Psoas muscle (tissue), 8 donors: ENCODE data around the gene WBP2. TPM values are rescaled to one million over a fixed set of nuclear protein-coding genes. Genes with fewer than 3 reads are reported as not detected.
A peak's percentile ranks its signal among the peaks of the same experiment; 100 is the strongest.

Experiments
- ATAC-seq, 4 donors: fragments of 200-7000 bp; cut with Tn5 transposase; one replicate each; pipeline ENCODE4 v1.9.1; 2020; ENCODE audit warnings: moderate library complexity in 3 of 4, mild to moderate bottlenecking in 2 of 4
- DNase-seq, 2 donors: peaks; one replicate each; pipeline ENCODE4 v3.0.0-alpha.2; 2020
- H3K27ac ChIP-seq: fragments of 200-600 bp; one replicate; pipeline ENCODE4 v1.8.0; 2022
- H3K27me3 ChIP-seq, 3 donors: fragments of 200-600 bp in 1 of 3; one replicate each; pipeline versions ENCODE4 v1.6.1 to v1.8.0; 2013 to 2022; ENCODE audit warnings: low read length in 2 of 3, mild to moderate bottlenecking in 2 of 3, moderate library complexity in 1 of 3; ENCODE audit not compliant: insufficient read depth in 3 of 3
- H3K36me3 ChIP-seq, 2 donors: fragments of 200-600 bp in 1 of 2; one replicate each; pipeline versions ENCODE4 v1.6.1 to v1.8.0; 2013 to 2022; ENCODE audit warnings: low read depth in 1 of 2, mild to moderate bottlenecking in 1 of 2, moderate library complexity in 1 of 2; ENCODE audit not compliant: insufficient read depth in 1 of 2
- H3K4me1 ChIP-seq: fragments of 200-600 bp; one replicate; pipeline ENCODE4 v1.8.0; 2022
- H3K4me3 ChIP-seq: fragments of 200-600 bp; one replicate; pipeline ENCODE4 v1.8.0; 2022; ENCODE audit warnings: mild to moderate bottlenecking
- H3K9me3 ChIP-seq: fragments of 200-600 bp; one replicate; pipeline ENCODE4 v1.8.0; 2022
- whole genome bisulfite sequencing, 3 donors: extraction: QIAGEN DNeasy Blood & Tissue Kit; methylation state at CpG; one replicate each; pipeline versions ENCODE4 v1.1.6 to v1.1.7; 2013; 5-methylcytosine and 5-hydroxymethylcytosine counted together
- intact Hi-C, 2 donors: fragments of 100-400 bp; cut with DNase I; formaldehyde crosslinking; loops; one replicate each; pipeline versions ENCODE4 v1.11.0 to v1.14.2; 2022
- polyA plus RNA-seq, 3 donors: library from polyadenylated mRNA; stranded (reverse); fragments of 200-250 nt; gene quantifications; one replicate each; pipeline ENCODE4 v1.2.3, GENCODE V29; 2013
- total RNA-seq, 4 donors: library from RNA; stranded (reverse); fragmentation: NEBNext Ultra II Directional in 2 of 4; extraction: Animal tissue kit (Norgen Biotek cat#: 25700) in 2 of 4; gene quantifications; one replicate each; pipeline versions ENCODE4 v1.2.1 to v1.2.4, GENCODE V29; 2021 to 2023
- TF ChIP-seq, protein P1 (sequence below): fragments of 200-600 bp; IDR thresholded peaks from one replicate; pipeline ENCODE4 v1.8.0; 2022; ENCODE audit warnings: antibody characterized with exemption
- donor health status: healthy with polysubstance abuse.
- donor health status: DM: no; HTN: no; CAD: no; lungs with moderate emphysema.
- donor health status: Bipolar disorder and iron deficiency.
- donor health status: healthy.
- donor health status: DM: yes; HTN: yes; CAD: no.
- donor health status: DM: no; HTN: no; CAD: no.
- donor health status: DM: no; HTN: no; CAD: no.
- donor health status: DM: yes; HTN: yes; CAD: no.

WBP2 gene
- total and polyA plus RNA-seq, 7 donors, result 109 to 278 (median 149) TPM

- Histone ChIP-seq H3K4me3 (peak overlapping the region; percentile 34), H3K36me3 (peaks cover 9 to 43% of the 10 kb centered on the region in 2 donors), H3K27ac (no peak overlapping the region), H3K9me3 (no peaks in the 10 kb centered on the region), H3K4me1 (peaks cover 27% of the 10 kb centered on the region), H3K27me3 (no peaks in the 10 kb centered on the region)
- 84 to 93% (median 89%) methylated on average over 18 to 22 of the region's 22 CpGs for WGBS, 3 donors
- TF ChIP-seq, protein P1, sequence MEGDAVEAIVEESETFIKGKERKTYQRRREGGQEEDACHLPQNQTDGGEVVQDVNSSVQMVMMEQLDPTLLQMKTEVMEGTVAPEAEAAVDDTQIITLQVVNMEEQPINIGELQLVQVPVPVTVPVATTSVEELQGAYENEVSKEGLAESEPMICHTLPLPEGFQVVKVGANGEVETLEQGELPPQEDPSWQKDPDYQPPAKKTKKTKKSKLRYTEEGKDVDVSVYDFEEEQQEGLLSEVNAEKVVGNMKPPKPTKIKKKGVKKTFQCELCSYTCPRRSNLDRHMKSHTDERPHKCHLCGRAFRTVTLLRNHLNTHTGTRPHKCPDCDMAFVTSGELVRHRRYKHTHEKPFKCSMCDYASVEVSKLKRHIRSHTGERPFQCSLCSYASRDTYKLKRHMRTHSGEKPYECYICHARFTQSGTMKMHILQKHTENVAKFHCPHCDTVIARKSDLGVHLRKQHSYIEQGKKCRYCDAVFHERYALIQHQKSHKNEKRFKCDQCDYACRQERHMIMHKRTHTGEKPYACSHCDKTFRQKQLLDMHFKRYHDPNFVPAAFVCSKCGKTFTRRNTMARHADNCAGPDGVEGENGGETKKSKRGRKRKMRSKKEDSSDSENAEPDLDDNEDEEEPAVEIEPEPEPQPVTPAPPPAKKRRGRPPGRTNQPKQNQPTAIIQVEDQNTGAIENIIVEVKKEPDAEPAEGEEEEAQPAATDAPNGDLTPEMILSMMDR, result no peak
- no peak for ATAC-seq
- no peak for DNase-seq
- intact Hi-C loops, result no loop called here
Measured at GRCh38 chr17:75842963-75843576, 12.1 kb downstream of the WBP2 start.

DNA sequence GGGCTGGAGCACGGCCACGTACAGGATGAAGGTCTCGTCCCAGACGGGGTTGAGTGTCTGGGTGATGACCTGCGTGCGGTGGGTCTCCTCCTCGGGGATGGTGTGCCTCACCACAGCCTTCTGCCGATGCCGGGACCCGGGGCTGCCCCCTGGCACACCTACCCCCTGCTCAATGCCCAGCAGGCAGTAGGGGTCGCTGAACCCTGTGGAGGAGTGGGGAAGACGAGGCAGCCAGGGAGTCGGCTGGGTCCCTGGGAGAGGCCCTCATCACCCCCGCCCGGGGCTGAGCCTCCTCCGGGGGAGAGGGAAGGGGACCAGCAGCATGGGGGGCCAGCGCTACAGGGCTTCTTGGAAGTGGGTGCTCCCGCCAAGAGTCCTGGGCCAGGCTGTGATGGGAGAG, 12.7 kb downstream of the WBP2 start:
- no peak for DNase-seq
- intact Hi-C loops, result no loop called here
- 83 to 87% (median 85%) methylated on average over 14 to 18 of the region's 18 CpGs for WGBS, 3 donors
- Histone ChIP-seq H3K27ac (no peak overlapping the region), H3K27me3 (no peaks in the 10 kb centered on the region), H3K9me3 (no peaks in the 10 kb centered on the region), H3K4me1 (peaks cover 27% of the 10 kb centered on the region), H3K4me3 (no peak overlapping the region), H3K36me3 (peaks cover 5 to 37% of the 10 kb centered on the region in 2 donors)
- TF ChIP-seq, protein P1, result no peak
- ATAC-seq, result no peak

DNA sequence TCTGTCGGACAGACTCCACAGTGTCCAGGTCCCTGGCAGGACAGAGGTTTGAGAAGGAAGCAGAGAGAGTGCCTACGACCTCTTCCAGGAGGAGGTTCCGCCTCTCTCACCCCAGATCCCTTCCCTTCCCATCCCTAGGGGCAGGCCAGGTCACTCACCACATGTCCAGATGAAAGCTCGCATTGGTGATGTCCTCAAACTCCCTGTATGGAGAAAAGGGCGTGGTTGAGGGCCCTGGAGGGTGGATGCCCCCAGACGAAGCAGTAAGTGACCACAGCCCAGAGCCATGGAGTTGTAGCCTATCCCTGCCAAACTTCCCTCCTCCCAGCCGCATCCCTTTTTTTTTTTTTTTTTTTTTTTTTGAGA, 14.4 kb downstream of the WBP2 start:
- ATAC-seq, result no peak
- WGBS, 3 donors, result 73 to 84% (median 74%) methylated on average over 7 of the region's 7 CpGs
- Histone ChIP-seq H3K36me3 (peaks cover 0 to 29% of the 10 kb centered on the region in 2 donors), H3K4me1 (peaks cover 13% of the 10 kb centered on the region), H3K4me3 (no peak overlapping the region), H3K27ac (no peak overlapping the region), H3K9me3 (no peaks in the 10 kb centered on the region), H3K27me3 (no peaks in the 10 kb centered on the region)
- no peak for DNase-seq
- TF ChIP-seq, protein P1, result no peak
- intact Hi-C loops, result no loop called here

GRCh38 chr17:75839942-75840798, 15.0 kb downstream of the WBP2 start:
- DNase-seq (no peak), ATAC-seq (no peak)
- Histone ChIP-seq H3K4me3 (no peak overlapping the region), H3K27me3 (no peaks in the 10 kb centered on the region), H3K36me3 (peaks cover 0 to 33% of the 10 kb centered on the region in 2 donors), H3K4me1 (peaks cover 7% of the 10 kb centered on the region), H3K27ac (no peak overlapping the region), H3K9me3 (no peaks in the 10 kb centered on the region)
- 90 to 93% (median 91%) methylated on average over 33 to 36 of the region's 36 CpGs for WGBS, 3 donors
- TF ChIP-seq, protein P1, result no peak
- intact Hi-C loops, result no loop called here
